Stimulated activated CD8-positive, alpha-beta memory T cell treated with anti-CD3 and anti-CD28 coated beads, Interleukin-7, amount 100 ng/mL, for 1 hour (primary cell): ENCODE data around the gene GPR162.
"Not testable (repeated sequence)": the region's sequence is repeated elsewhere in the genome, so short reads cannot be mapped to it uniquely, and the experiment has no call there.

ENCODE experiments used
- DNase-seq, 2 donors: peaks; one replicate each; pipeline ENCODE4 v3.0.0-alpha.2; 2020; ENCODE audit warnings: low read depth in 2 of 2

Gene GPR162

GRCh38 chr12:6855322-6855721 lies 33.7 kb downstream of the GPR162 start:
- DNase-seq: no peak

GRCh38 chr12:6858799-6859198 lies 37.2 kb downstream of the GPR162 start:
- no peak for DNase-seq

- DNase-seq: no peak
Measured at GRCh38 chr12:6860116-6860515, 38.5 kb downstream of the GPR162 start.

GRCh38 chr12:6860942-6861341 lies 39.3 kb downstream of the GPR162 start:
- DNase-seq: no peak

GRCh38 chr12:6861391-6861790 lies 39.8 kb downstream of the GPR162 start:
- no peak for DNase-seq

- DNase-seq: no peak
Measured at GRCh38 chr12:6863033-6863432, 41.4 kb downstream of the GPR162 start.

GRCh38 chr12:6863586-6864321 lies 42.1 kb downstream of the GPR162 start:
- DNase-seq: no peak

GRCh38 chr12:6865307-6865706 lies 43.7 kb downstream of the GPR162 start:
- not testable (repeated sequence) for DNase-seq

GRCh38 chr12:6866163-6866919 lies 44.7 kb downstream of the GPR162 start:
- DNase-seq: no peak

- no peak for DNase-seq
Measured at GRCh38 chr12:6866920-6867412, 45.3 kb downstream of the GPR162 start.

GRCh38 chr12:6867413-6868210 lies 46.0 kb downstream of the GPR162 start, which contains the start of gene TPI1:
Gene TPI1, plus strand, starts transcription at chr12:6867531. Its CDS starts 36 bp downstream, at chr12:6867567.
- peak; percentile 57 to 60 for DNase-seq

- no peak for DNase-seq
Measured at GRCh38 chr12:6868211-6869048, 46.8 kb downstream of the GPR162 start.

- peak; percentile 67 to 84 for DNase-seq
Measured at GRCh38 chr12:6869049-6870021, 47.7 kb downstream of the GPR162 start.

GRCh38 chr12:6870304-6870703 lies 48.7 kb downstream of the GPR162 start:
- DNase-seq: not testable (repeated sequence)

GRCh38 chr12:6871052-6871957 lies 49.7 kb downstream of the GPR162 start:
- no peak for DNase-seq

GRCh38 chr12:6872073-6873048 lies 50.7 kb downstream of the GPR162 start:
- DNase-seq: peak; percentile 66 to 74
